Endodermal cell (in vitro differentiated cells): ENCODE measurements around the gene CEP85L. TPM values are rescaled to one million over a fixed set of nuclear protein-coding genes. Genes with fewer than 3 reads are reported as not detected.

ENCODE experiments used
- DNase-seq: peaks from one replicate; pipeline ENCODE4 v3.0.0-alpha.2; 2017
- H3K27ac ChIP-seq: 2 replicates; pipeline ENCODE4 v1.5.1; 2013; ENCODE audit warnings: mild to moderate bottlenecking, low read depth, low read length, moderate library complexity
- H3K27me3 ChIP-seq: 2 replicates; pipeline ENCODE4 v1.6.1; 2013; ENCODE audit warnings: mild to moderate bottlenecking, low read length, moderate library complexity; ENCODE audit not compliant: insufficient read depth, control insufficient read depth, poor library complexity, severe bottlenecking
- H3K36me3 ChIP-seq: 2 replicates; pipeline ENCODE4 v1.7.0; 2013; ENCODE audit warnings: mild to moderate bottlenecking, low read length, moderate library complexity; ENCODE audit not compliant: control insufficient read depth, insufficient read depth
- H3K4me1 ChIP-seq: one replicate; pipeline ENCODE4 v1.7.0; 2013; ENCODE audit warnings: low read length; ENCODE audit not compliant: control insufficient read depth, insufficient read depth
- H3K4me3 ChIP-seq: 2 replicates; pipeline ENCODE4 v1.5.1; 2013; ENCODE audit warnings: mild to moderate bottlenecking, low read length, moderate library complexity
- H3K9ac ChIP-seq: 2 replicates; pipeline ENCODE4 v1.6.1; 2013; ENCODE audit warnings: mild to moderate bottlenecking, low read length, moderate library complexity; ENCODE audit not compliant: poor library complexity, severe bottlenecking; ENCODE audit errors: extremely low read depth
- H3K9me3 ChIP-seq: 2 replicates; pipeline ENCODE4 v1.6.1; 2013; ENCODE audit warnings: mild to moderate bottlenecking, low read length, moderate library complexity; ENCODE audit not compliant: control insufficient read depth
- H3K27ac Mint-ChIP-seq: 2 replicates; pipeline ENCODE4 v1.8.0; 2020; ENCODE audit warnings: mixed read lengths
- H3K27me3 Mint-ChIP-seq: 2 replicates; pipeline ENCODE4 v1.8.0; 2021; ENCODE audit warnings: mild to moderate bottlenecking, mixed read lengths; ENCODE audit not compliant: insufficient read depth
- H3K36me3 Mint-ChIP-seq: 2 replicates; pipeline ENCODE4 v1.8.0; 2020; ENCODE audit warnings: low read depth, mixed read lengths
- H3K4me1 Mint-ChIP-seq: 2 replicates; pipeline ENCODE4 v1.8.0; 2020; ENCODE audit warnings: mixed read lengths
- H3K4me3 Mint-ChIP-seq: 2 replicates; pipeline ENCODE4 v1.8.0; 2020; ENCODE audit warnings: mild to moderate bottlenecking, moderate library complexity, mixed read lengths
- H3K9me3 Mint-ChIP-seq: 2 replicates; pipeline ENCODE4 v1.8.0; 2020; ENCODE audit warnings: mild to moderate bottlenecking, mixed read lengths
- WGBS, 2 experiments: methylation state at CpG; one replicate each; pipeline versions ENCODE4 v1.1.5 to v1.1.7; 2013; ENCODE audit warnings: missing lambda C conversion rate in 2 of 2, mixed read lengths in 1 of 2; ENCODE audit not compliant: insufficient coverage in 1 of 2, insufficient read length in 1 of 2; 5-methylcytosine and 5-hydroxymethylcytosine counted together
- total RNA-seq, 2 donors: library from RNA; stranded (reverse); fragmentation: NEBNext Ultra II Directional in 1 of 2; extraction: Animal tissue kit (Norgen Biotek cat#: 25700) in 1 of 2; gene quantifications; 2 replicates in 1 of 2; 3 replicates in 1 of 2; pipeline ENCODE4 v1.2.1, GENCODE V29; 2021
- TF ChIP-seq, protein P1 (sequence below): fragments of 200-600 bp; sonication (generic); conservative IDR thresholded peaks from 2 replicates; pipeline ENCODE4 v1.5.0; 2021; ENCODE audit warnings: antibody characterized with exemption, mild to moderate bottlenecking

The CEP85L gene
- total RNA-seq, 2 donors from 2014 or later: 6.7 to 10.2 TPM

DNA sequence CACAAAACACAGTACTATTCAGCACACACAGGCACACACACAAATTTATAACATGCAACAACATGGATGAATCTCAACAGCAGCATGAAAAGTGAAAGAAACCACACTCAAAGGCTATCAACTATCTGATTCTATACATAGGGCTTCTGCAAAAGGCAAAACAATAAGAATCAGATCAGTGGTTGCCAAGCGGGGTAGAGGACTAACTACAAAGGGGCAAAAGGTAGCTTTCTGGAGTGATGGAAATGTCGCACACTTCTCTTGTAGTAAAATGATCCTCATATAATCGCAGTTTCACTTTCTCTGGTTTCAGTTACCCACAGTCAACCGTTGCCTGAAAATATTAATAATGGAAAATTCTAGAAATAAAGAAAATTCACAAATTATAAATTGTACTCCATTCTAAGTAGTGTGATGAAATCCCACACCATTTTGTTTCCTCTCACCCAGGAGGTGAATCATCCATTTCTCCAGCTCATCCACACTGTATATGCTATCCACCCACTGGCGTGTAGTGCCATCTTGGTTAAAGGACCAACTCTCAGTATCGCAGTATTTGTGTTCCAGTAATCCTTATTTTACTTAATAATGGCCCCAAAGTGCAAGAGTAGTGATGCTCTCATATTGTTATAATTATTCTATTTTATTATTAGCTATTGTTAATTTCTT is 116.1 kb downstream of the CEP85L start:
- Mint-ChIP-seq H3K4me3 (no peak overlapping the region), H3K27me3 (no peaks in the 10 kb centered on the region), H3K4me1 (no peaks in the 10 kb centered on the region), H3K9me3 (peaks cover 2% of the 10 kb centered on the region), H3K36me3 (no peaks in the 10 kb centered on the region), H3K27ac (no peak overlapping the region)
- TF ChIP-seq, protein P1, sequence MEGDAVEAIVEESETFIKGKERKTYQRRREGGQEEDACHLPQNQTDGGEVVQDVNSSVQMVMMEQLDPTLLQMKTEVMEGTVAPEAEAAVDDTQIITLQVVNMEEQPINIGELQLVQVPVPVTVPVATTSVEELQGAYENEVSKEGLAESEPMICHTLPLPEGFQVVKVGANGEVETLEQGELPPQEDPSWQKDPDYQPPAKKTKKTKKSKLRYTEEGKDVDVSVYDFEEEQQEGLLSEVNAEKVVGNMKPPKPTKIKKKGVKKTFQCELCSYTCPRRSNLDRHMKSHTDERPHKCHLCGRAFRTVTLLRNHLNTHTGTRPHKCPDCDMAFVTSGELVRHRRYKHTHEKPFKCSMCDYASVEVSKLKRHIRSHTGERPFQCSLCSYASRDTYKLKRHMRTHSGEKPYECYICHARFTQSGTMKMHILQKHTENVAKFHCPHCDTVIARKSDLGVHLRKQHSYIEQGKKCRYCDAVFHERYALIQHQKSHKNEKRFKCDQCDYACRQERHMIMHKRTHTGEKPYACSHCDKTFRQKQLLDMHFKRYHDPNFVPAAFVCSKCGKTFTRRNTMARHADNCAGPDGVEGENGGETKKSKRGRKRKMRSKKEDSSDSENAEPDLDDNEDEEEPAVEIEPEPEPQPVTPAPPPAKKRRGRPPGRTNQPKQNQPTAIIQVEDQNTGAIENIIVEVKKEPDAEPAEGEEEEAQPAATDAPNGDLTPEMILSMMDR: no peak
- Histone ChIP-seq H3K4me3 (no peak overlapping the region), H3K9ac (no peak overlapping the region), H3K36me3 (no peaks in the 10 kb centered on the region), H3K27ac (no peak overlapping the region), H3K27me3 (no peaks in the 10 kb centered on the region), H3K9me3 (peaks cover 7% of the 10 kb centered on the region), H3K4me1 (no peaks in the 10 kb centered on the region)
- DNase-seq: no peak
- 89 to 93% methylated on average over 3 to 5 of the region's 6 CpGs for WGBS, 2 experiments

DNA sequence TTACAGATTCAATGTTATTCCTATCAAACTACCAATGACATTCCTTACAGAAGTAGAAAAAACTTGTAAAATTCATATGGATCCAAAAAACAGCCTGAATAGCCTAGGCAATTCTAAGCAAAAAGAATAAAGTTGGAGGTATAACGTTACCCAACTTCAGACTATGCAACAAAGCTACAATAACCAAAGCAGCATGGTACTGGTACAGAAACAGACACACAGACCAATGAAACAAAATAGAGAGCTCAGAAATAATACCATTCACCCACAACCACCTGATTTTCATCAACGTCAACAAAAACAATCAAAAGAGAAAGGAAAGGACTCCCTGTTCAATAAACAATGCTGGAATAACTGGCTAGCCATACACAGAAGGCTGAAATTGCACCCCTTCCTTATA is 120.4 kb downstream of the CEP85L start:
- 86 to 97% methylated on average over 1 to 2 of the region's 2 CpGs for WGBS, 2 experiments

DNA sequence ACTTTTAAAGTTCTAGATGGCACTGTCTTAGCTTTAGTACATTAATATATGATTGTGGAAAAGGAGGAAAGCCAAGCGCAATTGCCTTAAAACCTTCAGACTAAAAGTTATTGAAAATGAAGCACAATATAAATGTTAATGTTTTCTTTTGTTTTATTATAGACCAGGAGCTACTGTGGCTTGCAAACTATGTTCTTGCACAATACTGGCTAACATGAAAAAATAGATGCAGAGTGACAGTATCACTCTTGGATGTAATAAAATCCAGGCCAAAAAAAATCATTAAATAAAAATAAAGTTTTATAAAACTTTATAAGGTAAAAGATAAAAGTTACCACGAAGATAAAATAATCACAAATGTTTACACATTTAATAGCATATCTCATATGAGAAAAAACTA is 121.6 kb downstream of the CEP85L start:
- WGBS, 2 experiments: 100% methylated on average over 1 of the region's 2 CpGs; no CpG with 5 or more reads in 1 of the 2 experiments
- H3K9ac ChIP-seq: no peak overlapping the region
- no peak overlapping the region for H3K4me3 ChIP-seq
- H3K36me3 ChIP-seq: no peaks in the 10 kb centered on the region
- Mint-ChIP-seq H3K27me3 (no peaks in the 10 kb centered on the region), H3K4me3 (no peak overlapping the region), H3K27ac (no peak overlapping the region), H3K36me3 (no peaks in the 10 kb centered on the region), H3K9me3 (peaks cover 2% of the 10 kb centered on the region), H3K4me1 (no peaks in the 10 kb centered on the region)
- peaks cover 7% of the 10 kb centered on the region for H3K9me3 ChIP-seq
- no peak overlapping the region for H3K27ac ChIP-seq
- no peaks in the 10 kb centered on the region for H3K27me3 ChIP-seq
- TF ChIP-seq, protein P1: no peak
- DNase-seq: no peak
- no peaks in the 10 kb centered on the region for H3K4me1 ChIP-seq

More for the DNA sequence above, 120.4 kb downstream of the CEP85L start:
- Mint-ChIP-seq H3K9me3 (peaks cover 2% of the 10 kb centered on the region), H3K36me3 (no peaks in the 10 kb centered on the region), H3K4me3 (no peak overlapping the region), H3K4me1 (no peaks in the 10 kb centered on the region), H3K27ac (no peak overlapping the region), H3K27me3 (no peaks in the 10 kb centered on the region)
- peaks cover 7% of the 10 kb centered on the region for H3K9me3 ChIP-seq
- H3K4me3 ChIP-seq: no peak overlapping the region
- no peak overlapping the region for H3K27ac ChIP-seq
- no peak for DNase-seq
- no peaks in the 10 kb centered on the region for H3K4me1 ChIP-seq
- H3K27me3 ChIP-seq: no peaks in the 10 kb centered on the region
- H3K36me3 ChIP-seq: no peaks in the 10 kb centered on the region
- H3K9ac ChIP-seq: no peak overlapping the region
- TF ChIP-seq, protein P1: no peak
